ENCODE results near the gene CACNA2D3.

DNA sequence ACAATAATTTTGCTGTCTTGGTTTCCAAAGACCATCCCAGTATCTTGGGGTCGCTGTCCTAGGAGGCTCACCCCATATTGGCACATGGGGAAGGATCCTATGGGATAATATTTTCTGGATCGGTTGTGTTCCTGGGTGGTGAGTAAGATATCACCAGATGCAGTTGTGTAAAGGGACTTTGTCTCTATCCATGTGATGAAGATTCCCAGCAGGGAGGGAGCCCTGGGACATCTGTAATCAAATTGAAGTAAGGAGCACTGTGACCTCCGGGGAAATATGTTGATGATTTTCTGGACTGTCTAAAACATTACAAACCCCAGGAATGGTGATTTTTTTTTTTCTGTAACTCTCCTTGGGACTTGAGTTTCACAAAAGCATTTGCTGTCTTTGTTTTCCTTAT, 841.7 kb downstream of the CACNA2D3 start:
- TF ChIP-seq, protein P1, sequence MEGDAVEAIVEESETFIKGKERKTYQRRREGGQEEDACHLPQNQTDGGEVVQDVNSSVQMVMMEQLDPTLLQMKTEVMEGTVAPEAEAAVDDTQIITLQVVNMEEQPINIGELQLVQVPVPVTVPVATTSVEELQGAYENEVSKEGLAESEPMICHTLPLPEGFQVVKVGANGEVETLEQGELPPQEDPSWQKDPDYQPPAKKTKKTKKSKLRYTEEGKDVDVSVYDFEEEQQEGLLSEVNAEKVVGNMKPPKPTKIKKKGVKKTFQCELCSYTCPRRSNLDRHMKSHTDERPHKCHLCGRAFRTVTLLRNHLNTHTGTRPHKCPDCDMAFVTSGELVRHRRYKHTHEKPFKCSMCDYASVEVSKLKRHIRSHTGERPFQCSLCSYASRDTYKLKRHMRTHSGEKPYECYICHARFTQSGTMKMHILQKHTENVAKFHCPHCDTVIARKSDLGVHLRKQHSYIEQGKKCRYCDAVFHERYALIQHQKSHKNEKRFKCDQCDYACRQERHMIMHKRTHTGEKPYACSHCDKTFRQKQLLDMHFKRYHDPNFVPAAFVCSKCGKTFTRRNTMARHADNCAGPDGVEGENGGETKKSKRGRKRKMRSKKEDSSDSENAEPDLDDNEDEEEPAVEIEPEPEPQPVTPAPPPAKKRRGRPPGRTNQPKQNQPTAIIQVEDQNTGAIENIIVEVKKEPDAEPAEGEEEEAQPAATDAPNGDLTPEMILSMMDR (IDR thresholded peaks at IDR 0.05; ENCODE audit: poor library complexity), result no peak
- TF ChIP-seq EZH2 (IDR thresholded peaks at IDR 0.05; ENCODE audit: borderline replicate concordance), result no peak

All from hepatocyte (in vitro differentiated cells).